Parathyroid adenoma (tissue), 2 donors: Measurements from ENCODE around the gene TMCO4.
"Not testable (repeated sequence)": the region's sequence is repeated elsewhere in the genome, so short reads cannot be mapped to it uniquely, and the experiment has no call there.

Experiments used
- H2AFZ ChIP-seq: fragments of 300-600 bp; sonication (generic); one replicate; pipeline ENCODE4 v1.7.0; 2017; ENCODE audit warnings: antibody characterized with exemption, mild to moderate bottlenecking
- H3K27ac ChIP-seq: fragments of 300-600 bp; sonication (generic); one replicate; pipeline ENCODE4 v1.7.0; 2017
- H3K27me3 ChIP-seq: fragments of 300-600 bp; sonication (generic); one replicate; pipeline ENCODE4 v1.7.0; 2017; ENCODE audit warnings: low read length; ENCODE audit not compliant: control insufficient read depth, insufficient read depth
- H3K36me3 ChIP-seq: fragments of 300-600 bp; sonication (generic); one replicate; pipeline ENCODE4 v1.7.0; 2017; ENCODE audit warnings: low read length; ENCODE audit not compliant: control insufficient read depth, insufficient read depth
- H3K4me1 ChIP-seq: fragments of 300-600 bp; sonication (generic); one replicate; pipeline ENCODE4 v1.7.0; 2017; ENCODE audit warnings: control low read depth
- H3K4me2 ChIP-seq: fragments of 300-600 bp; sonication (generic); one replicate; pipeline ENCODE4 v1.7.0; 2017; ENCODE audit warnings: low read length
- H3K4me3 ChIP-seq: fragments of 300-600 bp; sonication (generic); one replicate; pipeline ENCODE4 v1.7.0; 2017; ENCODE audit warnings: low read depth, low read length
- H3K79me2 ChIP-seq: fragments of 300-600 bp; sonication (generic); one replicate; pipeline ENCODE4 v1.7.0; 2017; ENCODE audit warnings: control low read depth
- H3K9ac ChIP-seq: fragments of 300-600 bp; sonication (generic); one replicate; pipeline ENCODE4 v1.7.0; 2017; ENCODE audit warnings: mild to moderate bottlenecking
- H3K9me3 ChIP-seq: fragments of 300-600 bp; sonication (generic); one replicate; pipeline ENCODE4 v1.7.0; 2017; ENCODE audit warnings: low read length; ENCODE audit not compliant: control insufficient read depth
- TF ChIP-seq, protein P1 (sequence below): fragments of 300-600 bp; sonication (generic); IDR thresholded peaks from one replicate; pipeline ENCODE4 v1.7.0; 2017; ENCODE audit warnings: antibody characterized with exemption, mild to moderate bottlenecking
- donor health status: primary hyperparathyroidism.

The TMCO4 gene

DNA sequence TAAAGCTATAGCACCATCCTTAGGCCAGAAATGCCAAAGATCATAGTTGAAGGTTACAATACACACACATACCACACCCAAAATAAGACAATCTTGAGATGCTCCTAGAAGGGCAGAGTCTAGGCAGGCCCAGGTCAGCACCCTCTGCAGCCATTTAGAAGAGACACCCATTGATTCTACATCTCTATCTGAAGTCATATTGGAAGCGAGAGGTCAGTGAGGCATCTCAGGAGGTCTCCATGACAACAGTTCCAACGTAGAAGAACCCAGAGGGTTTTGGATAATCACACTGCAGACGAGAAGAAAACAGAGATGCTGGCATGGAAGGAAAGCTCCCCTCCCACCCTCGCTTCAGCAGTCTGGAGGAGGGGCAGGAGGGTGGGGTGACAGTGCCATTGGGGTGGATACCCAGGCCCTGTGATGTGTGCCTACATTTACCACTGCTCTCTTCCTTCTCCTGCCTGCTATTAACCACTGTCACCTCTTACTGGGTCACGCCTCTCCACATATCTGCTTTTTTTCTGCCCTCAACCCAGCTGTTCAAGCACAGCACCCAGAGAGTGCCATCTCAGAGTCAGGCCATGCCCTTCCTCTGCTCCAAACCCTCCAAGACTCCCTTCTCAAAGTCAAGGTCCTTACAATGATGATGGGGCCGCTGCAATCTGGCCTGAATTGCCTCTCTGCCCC, 6.2 kb downstream of the TMCO4 start:
- H3K9me3 ChIP-seq = no peaks in the 10 kb centered on the region
- no peak overlapping the region for H3K9ac ChIP-seq
- peaks cover 9% of the 10 kb centered on the region for H3K4me1 ChIP-seq
- H2AFZ ChIP-seq = no peak overlapping the region
- no peaks in the 10 kb centered on the region for H3K79me2 ChIP-seq
- TF ChIP-seq, protein P1, sequence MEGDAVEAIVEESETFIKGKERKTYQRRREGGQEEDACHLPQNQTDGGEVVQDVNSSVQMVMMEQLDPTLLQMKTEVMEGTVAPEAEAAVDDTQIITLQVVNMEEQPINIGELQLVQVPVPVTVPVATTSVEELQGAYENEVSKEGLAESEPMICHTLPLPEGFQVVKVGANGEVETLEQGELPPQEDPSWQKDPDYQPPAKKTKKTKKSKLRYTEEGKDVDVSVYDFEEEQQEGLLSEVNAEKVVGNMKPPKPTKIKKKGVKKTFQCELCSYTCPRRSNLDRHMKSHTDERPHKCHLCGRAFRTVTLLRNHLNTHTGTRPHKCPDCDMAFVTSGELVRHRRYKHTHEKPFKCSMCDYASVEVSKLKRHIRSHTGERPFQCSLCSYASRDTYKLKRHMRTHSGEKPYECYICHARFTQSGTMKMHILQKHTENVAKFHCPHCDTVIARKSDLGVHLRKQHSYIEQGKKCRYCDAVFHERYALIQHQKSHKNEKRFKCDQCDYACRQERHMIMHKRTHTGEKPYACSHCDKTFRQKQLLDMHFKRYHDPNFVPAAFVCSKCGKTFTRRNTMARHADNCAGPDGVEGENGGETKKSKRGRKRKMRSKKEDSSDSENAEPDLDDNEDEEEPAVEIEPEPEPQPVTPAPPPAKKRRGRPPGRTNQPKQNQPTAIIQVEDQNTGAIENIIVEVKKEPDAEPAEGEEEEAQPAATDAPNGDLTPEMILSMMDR = no peak
- H3K27me3 ChIP-seq = no peaks in the 10 kb centered on the region
- H3K4me2 ChIP-seq = no peak overlapping the region
- H3K36me3 ChIP-seq = no peaks in the 10 kb centered on the region
- H3K27ac ChIP-seq = peak overlapping the region; percentile 19
- H3K4me3 ChIP-seq = no peak overlapping the region

DNA sequence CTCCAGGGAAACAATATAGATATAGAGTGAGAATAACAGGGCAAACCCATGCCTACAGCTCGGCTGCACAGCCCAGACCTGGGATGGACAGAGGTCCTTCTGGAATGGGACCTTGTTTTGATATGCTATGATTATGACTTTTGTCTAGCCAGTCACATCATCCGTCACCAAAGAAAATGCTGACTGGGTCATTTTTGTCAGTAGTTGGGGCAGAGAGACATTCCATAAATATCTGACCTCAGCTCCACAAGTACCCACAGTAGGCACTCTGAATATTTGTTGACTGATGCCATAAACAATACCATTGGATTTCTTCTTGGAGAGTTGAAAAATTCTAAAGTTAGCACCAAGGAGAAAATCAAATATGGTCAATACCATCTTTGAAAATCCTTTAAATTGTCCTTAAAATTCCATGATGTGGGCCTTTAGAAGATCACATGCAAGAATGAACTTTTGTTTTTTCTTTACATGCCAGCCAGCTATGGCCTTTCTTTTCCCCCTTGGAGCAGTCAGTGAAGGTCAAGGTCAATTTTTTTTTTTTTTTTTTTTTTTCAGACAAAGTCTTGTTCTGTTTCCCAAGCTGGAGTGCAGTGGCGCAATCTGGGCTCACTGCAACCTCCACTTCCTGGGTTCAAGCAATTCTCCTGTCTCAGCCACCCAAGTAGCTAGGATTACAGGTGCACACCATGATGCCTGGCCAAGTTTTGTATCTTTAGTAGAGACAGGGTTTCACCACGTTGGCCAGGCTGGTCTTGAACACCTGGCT, 7.3 kb downstream of the TMCO4 start:
- H3K27ac ChIP-seq = peak overlapping the region; percentile 33

DNA sequence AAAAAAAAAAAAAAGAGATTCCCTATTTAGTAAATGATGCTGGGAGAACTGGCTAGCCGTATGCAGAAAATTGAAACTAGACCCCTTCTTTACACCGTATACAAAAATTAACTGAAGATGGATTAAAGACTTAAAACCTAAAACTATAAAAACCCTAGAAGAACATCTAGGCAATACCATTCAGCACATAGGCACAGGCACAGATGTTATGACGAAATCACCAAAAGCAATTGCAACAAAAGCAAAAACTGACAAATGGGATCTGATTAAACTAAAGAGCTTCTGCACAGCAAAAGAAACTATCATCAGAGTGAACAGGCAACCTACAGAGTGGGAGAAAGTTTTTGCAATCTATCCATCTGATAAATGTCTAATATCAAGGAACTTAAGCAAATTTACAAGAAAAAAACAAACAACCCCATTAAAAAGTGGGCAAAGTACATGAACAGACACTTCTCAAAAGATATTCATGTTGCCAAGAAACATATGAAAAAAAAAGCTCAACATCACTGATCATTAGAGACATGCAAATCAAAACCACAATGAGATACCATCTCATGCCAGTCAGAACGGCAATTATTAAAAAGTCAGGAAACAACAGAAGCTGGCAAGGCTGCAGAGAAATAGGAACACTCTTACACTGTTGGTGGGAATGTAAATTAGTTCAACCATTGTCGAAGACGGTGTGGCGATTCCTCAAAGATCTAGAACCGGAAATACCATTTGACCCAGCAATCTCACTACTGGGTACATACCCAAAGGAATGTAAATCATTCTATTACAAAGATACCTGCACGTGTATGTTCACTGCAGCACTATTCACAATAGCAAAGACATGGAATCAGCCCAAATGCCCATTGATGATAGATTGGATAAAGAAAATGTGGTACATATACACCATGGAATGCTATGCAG, 9.4 kb downstream of the TMCO4 start:
- not testable (repeated sequence) for H2AFZ ChIP-seq, H3K4me2 ChIP-seq, H3K9ac ChIP-seq, H3K79me2 ChIP-seq, H3K27ac ChIP-seq, H3K27me3 ChIP-seq, H3K4me1 ChIP-seq, H3K36me3 ChIP-seq, H3K4me3 ChIP-seq, H3K9me3 ChIP-seq

More for the DNA sequence above, 7.3 kb downstream of the TMCO4 start:
- no peak overlapping the region for H3K4me2 ChIP-seq
- no peak overlapping the region for H3K4me3 ChIP-seq
- no peak overlapping the region for H2AFZ ChIP-seq
- no peaks in the 10 kb centered on the region for H3K79me2 ChIP-seq
- no peak overlapping the region for H3K9ac ChIP-seq
- no peaks in the 10 kb centered on the region for H3K27me3 ChIP-seq
- H3K9me3 ChIP-seq = no peaks in the 10 kb centered on the region
- peaks cover 6% of the 10 kb centered on the region for H3K4me1 ChIP-seq
- TF ChIP-seq, protein P1 = no peak
- H3K36me3 ChIP-seq = no peaks in the 10 kb centered on the region

DNA sequence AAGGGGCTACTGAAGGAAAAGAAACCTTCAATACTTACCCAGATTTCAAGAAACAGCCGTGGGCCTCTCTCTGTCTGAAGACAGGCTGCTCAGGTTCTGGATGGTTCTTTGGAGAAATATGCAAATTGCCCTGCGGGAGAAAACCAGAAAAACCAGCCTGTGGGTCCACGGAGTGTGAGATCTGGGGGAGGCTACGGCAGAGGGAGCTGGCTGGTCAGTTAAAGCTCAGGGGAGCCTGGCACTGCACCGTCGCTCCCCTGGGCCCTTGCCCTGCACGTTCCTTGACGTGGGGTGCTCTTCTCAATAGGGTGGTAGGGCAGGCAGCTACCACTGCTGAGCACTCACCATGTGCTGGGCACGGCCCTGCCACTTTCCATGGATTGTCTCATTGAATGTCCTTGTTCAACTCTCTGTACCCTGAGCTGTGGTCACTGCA, 12.7 kb downstream of the TMCO4 start:
- H3K4me2 ChIP-seq = peak overlapping the region; percentile 59
- H3K27ac ChIP-seq = no peak overlapping the region
- no peaks in the 10 kb centered on the region for H3K27me3 ChIP-seq
- H3K4me1 ChIP-seq = peaks cover 5% of the 10 kb centered on the region
- H3K9me3 ChIP-seq = no peaks in the 10 kb centered on the region
- TF ChIP-seq, protein P1 = no peak
- no peak overlapping the region for H3K9ac ChIP-seq
- no peak overlapping the region for H3K4me3 ChIP-seq
- H3K36me3 ChIP-seq = no peaks in the 10 kb centered on the region
- H2AFZ ChIP-seq = peak overlapping the region; percentile 28
- no peaks in the 10 kb centered on the region for H3K79me2 ChIP-seq

DNA sequence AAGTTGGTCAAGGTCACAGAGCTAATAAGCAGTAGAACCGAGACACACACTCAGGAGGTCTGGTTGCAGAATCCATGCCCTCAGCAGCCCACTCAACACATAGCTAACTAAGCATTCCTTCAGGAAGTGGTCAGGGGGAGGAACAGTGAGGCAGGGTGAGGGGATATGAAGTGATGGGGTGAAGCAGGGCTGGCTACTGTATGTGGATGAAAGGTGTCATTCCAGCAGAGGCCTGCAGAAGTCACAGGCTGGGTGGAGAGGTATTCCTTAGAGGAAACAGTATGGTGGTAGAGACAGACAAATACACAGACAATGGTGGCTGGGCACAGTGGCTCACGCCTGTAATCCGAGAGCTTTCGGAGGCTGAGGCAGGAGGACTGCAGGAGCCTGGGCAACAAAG, 14.1 kb downstream of the TMCO4 start:
- Histone ChIP-seq H3K4me3 (no peak overlapping the region), H3K79me2 (no peaks in the 10 kb centered on the region), H3K9me3 (no peaks in the 10 kb centered on the region), H3K27ac (no peak overlapping the region), H2AFZ (no peak overlapping the region), H3K4me1 (peaks cover 3% of the 10 kb centered on the region), H3K9ac (no peak overlapping the region), H3K4me2 (peak overlapping the region; percentile 4), H3K36me3 (no peaks in the 10 kb centered on the region), H3K27me3 (no peaks in the 10 kb centered on the region)
- TF ChIP-seq, protein P1 = no peak
